Activated naive CD4-positive, alpha-beta T cell treated with anti-CD3 and anti-CD28 coated beads, Interleukin-2, amount 10 ng/mL, durations not matched to agents 5 hours and 36 hours (primary cell): Measurements from ENCODE around the gene HYDIN. TPM values are rescaled to one million over a fixed set of nuclear protein-coding genes. Genes with fewer than 3 reads are reported as not detected.

ENCODE experiments used
- total RNA-seq, 2 experiments: library from RNA; stranded (reverse); gene quantifications; one replicate each; pipeline ENCODE4 v1.2.3, GENCODE V29; 2021

Gene HYDIN
- total RNA-seq: not detected

DNA sequence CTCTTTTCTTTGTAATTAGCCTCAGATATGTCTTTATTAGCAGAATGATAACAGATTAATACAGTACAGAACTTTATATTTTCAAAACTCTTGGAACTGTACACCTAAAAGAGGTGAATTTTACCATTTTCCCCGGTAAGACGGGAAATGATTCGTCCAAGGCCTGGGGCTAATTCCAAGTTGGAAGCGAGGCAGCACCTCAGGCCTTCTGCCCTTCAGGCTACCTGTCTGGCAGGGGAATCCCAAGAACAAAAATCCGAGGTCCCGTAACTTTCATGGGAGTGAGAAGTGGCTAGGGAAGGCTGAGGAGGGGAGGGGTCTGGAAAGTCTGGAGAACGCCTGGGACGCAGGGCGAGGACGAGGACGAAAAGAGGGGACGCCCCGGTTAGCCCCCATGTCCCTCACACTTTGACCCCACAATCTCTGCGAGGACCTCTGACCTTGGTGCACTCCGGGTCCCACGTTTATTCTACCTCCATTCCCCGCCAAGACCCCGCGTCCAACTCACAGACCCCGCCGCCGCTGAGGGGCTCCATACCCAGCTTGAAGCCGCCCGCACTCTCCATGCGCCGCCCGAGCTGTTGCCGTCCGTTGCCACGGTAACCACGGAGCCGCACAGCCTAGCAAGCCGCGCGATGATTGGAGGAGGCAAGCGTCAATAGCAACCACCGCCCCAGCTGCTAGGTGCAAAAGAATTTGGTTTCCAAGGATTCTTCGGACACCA, at the start of gene HYDIN:
Gene HYDIN (minus strand): TSS at position 601 of the 724 bp plus-strand sequence. CDS start 43,827 bp downstream, outside the sequence.

GRCh38 chr16:70800781-70801480, 429.6 kb downstream of the HYDIN start, which contains the start of gene VAC14:
Gene VAC14 (minus strand): TSS chr16:70801158. CDS start chr16:70800900, 258 bp downstream.

Other genes with a start within 250 kb of the HYDIN start
- 10 to 100 TPM; 22.0 to 24.5 TPM for gene CMTR2, start 58.7 kb upstream of the HYDIN start, total RNA-seq
- not detected for gene CALB2, start 128.0 kb upstream of the HYDIN start, total RNA-seq
- not detected for gene TLE7, start 211.3 kb upstream of the HYDIN start, total RNA-seq
- gene ZNF23, start 231.5 kb upstream of the HYDIN start, total RNA-seq: 1 to 10 TPM; 5.7 to 7.9 TPM